ENCODE data around the gene COX7A2.

GRCh38 chr6:75206576-75207342 lies 36.8 kb downstream of the COX7A2 start:
- TF ChIP-seq CTCF (IDR thresholded peaks at IDR 0.05; ENCODE audit: borderline replicate concordance, extremely low read depth, low read length, poor library complexity, severe bottlenecking) (no peak), EZH2 (IDR thresholded peaks at IDR 0.05; ENCODE audit: borderline replicate concordance, low read depth, low read length, severe bottlenecking) (no peak)
